WTC11 (cell line): ENCODE results near the gene MYOG. TPM values are rescaled to one million over a fixed set of nuclear protein-coding genes. Genes with fewer than 3 reads are reported as not detected.

Experiments
- ATAC-seq: fragments of 200-7000 bp; cut with Tn5 transposase; 2 replicates; pipeline ENCODE4 v1.10.0; 2021; ENCODE audit warnings: mild to moderate bottlenecking, moderate library complexity
- CTCF ChIA-PET: fragments of 300-600 bp; sonication (Branson Sonifier 250); formaldehyde crosslinking; loops from one replicate; lab custom pipeline; 2021; ENCODE audit warnings: antibody characterized with exemption; lab: Charles Lee
- POLR2A ChIA-PET: fragments of 350-600 bp; sonication (Branson Sonifier 250); formaldehyde crosslinking; loops from one replicate; lab custom pipeline; 2021; ENCODE audit warnings: antibody characterized with exemption; lab: Charles Lee
- DNase-seq: peaks from one replicate; pipeline ENCODE4 v3.0.0; 2021; ENCODE audit warnings: low spot score
- H3K27ac Mint-ChIP-seq: 2 replicates; pipeline ENCODE4 v1.8.0; 2021; ENCODE audit warnings: mixed read lengths
- H3K27me3 Mint-ChIP-seq: 2 replicates; pipeline ENCODE4 v1.8.0; 2021; ENCODE audit warnings: low read depth, mild to moderate bottlenecking, moderate library complexity, mixed read lengths
- H3K36me3 Mint-ChIP-seq: 2 replicates; pipeline ENCODE4 v1.8.0; 2021; ENCODE audit warnings: mixed read lengths
- H3K4me1 Mint-ChIP-seq: 2 replicates; pipeline ENCODE4 v1.8.0; 2022; ENCODE audit warnings: mixed read lengths
- H3K4me3 Mint-ChIP-seq: 2 replicates; pipeline ENCODE4 v1.8.0; 2021; ENCODE audit warnings: mild to moderate bottlenecking, moderate library complexity, mixed read lengths
- H3K9me3 Mint-ChIP-seq: 2 replicates; pipeline ENCODE4 v1.8.0; 2021; ENCODE audit warnings: mixed read lengths
- AR ChIP-seq: fragments of 250-450 bp; sonication (Bioruptor Pico); IDR thresholded peaks from 2 replicates; pipeline ENCODE4 v1.9.0; 2021; ENCODE audit warnings: mild to moderate bottlenecking
- ATF2 ChIP-seq: sonication (generic); formaldehyde crosslinking; IDR thresholded peaks from 2 replicates; pipeline ENCODE4 v1.8.1; 2022; ENCODE audit warnings: low read depth, missing genetic modification reagents, borderline replicate concordance
- ESRRA ChIP-seq: sonication (generic); formaldehyde crosslinking; IDR thresholded peaks from 2 replicates; pipeline ENCODE4 v1.8.1; 2022; ENCODE audit warnings: mild to moderate bottlenecking, missing genetic modification reagents, borderline replicate concordance
- IRF2 ChIP-seq: sonication (generic); formaldehyde crosslinking; IDR thresholded peaks from 2 replicates; pipeline ENCODE4 v1.8.0; 2022; ENCODE audit warnings: low read depth, missing genetic modification reagents, borderline replicate concordance
- JUN ChIP-seq: sonication (generic); formaldehyde crosslinking; IDR thresholded peaks from 2 replicates; pipeline ENCODE4 v1.8.0; 2023; ENCODE audit warnings: mild to moderate bottlenecking, missing genetic modification reagents
- OVOL2 ChIP-seq: fragments of 250-450 bp; sonication (Bioruptor Pico); IDR thresholded peaks from 2 replicates; pipeline ENCODE4 v1.9.0; 2021; ENCODE audit warnings: mild to moderate bottlenecking, borderline replicate concordance
- RORB ChIP-seq: fragments of 250-450 bp; sonication (Bioruptor Pico); IDR thresholded peaks from 2 replicates; pipeline ENCODE4 v1.9.0; 2021; ENCODE audit warnings: mild to moderate bottlenecking
- SMAD3 ChIP-seq: sonication (generic); formaldehyde crosslinking; IDR thresholded peaks from 2 replicates; pipeline ENCODE4 v1.8.0; 2022; ENCODE audit warnings: missing genetic modification reagents, mild to moderate bottlenecking, borderline replicate concordance
- SOX15 ChIP-seq: fragments of 250-450 bp; sonication (Bioruptor Pico); IDR thresholded peaks from 2 replicates; pipeline ENCODE4 v1.9.0; 2021; ENCODE audit warnings: mild to moderate bottlenecking
- ZBTB43 ChIP-seq: sonication (generic); formaldehyde crosslinking; IDR thresholded peaks from 2 replicates; pipeline ENCODE4 v1.8.1; 2023; ENCODE audit warnings: mild to moderate bottlenecking, missing genetic modification reagents
- ZMAT4 ChIP-seq: fragments of 250-450 bp; sonication (Bioruptor Pico); IDR thresholded peaks from 2 replicates; pipeline ENCODE4 v1.9.0; 2021; ENCODE audit warnings: mild to moderate bottlenecking
- ZNF219 ChIP-seq: sonication (generic); formaldehyde crosslinking; IDR thresholded peaks from 2 replicates; pipeline ENCODE4 v1.8.0; 2023; ENCODE audit warnings: missing genetic modification reagents, mild to moderate bottlenecking, borderline replicate concordance
- ZNF232 ChIP-seq: sonication (generic); formaldehyde crosslinking; IDR thresholded peaks from 2 replicates; pipeline ENCODE4 v1.8.0; 2022; ENCODE audit warnings: mild to moderate bottlenecking, missing genetic modification reagents
- ZNF416 ChIP-seq: fragments of 250-450 bp; sonication (Bioruptor Pico); IDR thresholded peaks from 2 replicates; pipeline ENCODE4 v1.9.0; 2021; ENCODE audit warnings: mild to moderate bottlenecking, inconsistent platforms
- ZNF671 ChIP-seq: fragments of 250-450 bp; sonication (Bioruptor Pico); IDR thresholded peaks from 2 replicates; pipeline ENCODE4 v1.8.0; 2021; ENCODE audit warnings: mild to moderate bottlenecking
- total RNA-seq: library from RNA; stranded (reverse); gene quantifications from 3 replicates; pipeline ENCODE4 v1.2.3, GENCODE V29; 2021
- TF ChIP-seq, protein P1 (sequence below): sonication (generic); formaldehyde crosslinking; IDR thresholded peaks from 2 replicates; pipeline ENCODE4 v1.8.0; 2022; ENCODE audit warnings: mild to moderate bottlenecking, missing genetic modification reagents
- TF ChIP-seq, protein P2 (sequence below): sonication (generic); formaldehyde crosslinking; IDR thresholded peaks from 2 replicates; pipeline ENCODE4 v1.8.0; 2023; ENCODE audit warnings: mild to moderate bottlenecking, missing genetic modification reagents
- TF ChIP-seq, protein P3 (sequence below): sonication (generic); formaldehyde crosslinking; IDR thresholded peaks from 2 replicates; pipeline ENCODE4 v1.8.0; 2023; ENCODE audit warnings: missing genetic modification reagents

MYOG gene
- total RNA-seq, 1 experiment from 2014 or later: not detected

- no peak for DNase-seq
- ATAC-seq: no peak
- ChIA-PET POLR2A (no interaction called here), CTCF (interaction anchor here (0.7 to 8.8 kb wide), 7 partner anchors 11 to 208 kb away, joined by 3 to 61 read pairs (median 4); no protein-coding TSS in a partner anchor)
- Mint-ChIP-seq H3K4me3 (no peak overlapping the region), H3K4me1 (peaks cover 20% of the 10 kb centered on the region), H3K27me3 (no peaks in the 10 kb centered on the region), H3K27ac (no peak overlapping the region), H3K9me3 (peaks cover 5% of the 10 kb centered on the region), H3K36me3 (peaks cover 44% of the 10 kb centered on the region)
- TF ChIP-seq, protein P1, sequence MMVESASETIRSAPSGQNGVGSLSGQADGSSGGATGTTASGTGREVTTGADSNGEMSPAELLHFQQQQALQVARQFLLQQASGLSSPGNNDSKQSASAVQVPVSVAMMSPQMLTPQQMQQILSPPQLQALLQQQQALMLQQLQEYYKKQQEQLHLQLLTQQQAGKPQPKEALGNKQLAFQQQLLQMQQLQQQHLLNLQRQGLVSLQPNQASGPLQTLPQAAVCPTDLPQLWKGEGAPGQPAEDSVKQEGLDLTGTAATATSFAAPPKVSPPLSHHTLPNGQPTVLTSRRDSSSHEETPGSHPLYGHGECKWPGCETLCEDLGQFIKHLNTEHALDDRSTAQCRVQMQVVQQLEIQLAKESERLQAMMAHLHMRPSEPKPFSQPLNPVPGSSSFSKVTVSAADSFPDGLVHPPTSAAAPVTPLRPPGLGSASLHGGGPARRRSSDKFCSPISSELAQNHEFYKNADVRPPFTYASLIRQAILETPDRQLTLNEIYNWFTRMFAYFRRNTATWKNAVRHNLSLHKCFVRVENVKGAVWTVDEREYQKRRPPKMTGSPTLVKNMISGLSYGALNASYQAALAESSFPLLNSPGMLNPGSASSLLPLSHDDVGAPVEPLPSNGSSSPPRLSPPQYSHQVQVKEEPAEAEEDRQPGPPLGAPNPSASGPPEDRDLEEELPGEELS (CRISPR knock-in tag): no peak
- TF ChIP-seq ZNF671 (no peak), ZBTB43 (CRISPR knock-in tag) (no peak), AR (CRISPR knock-in tag) (no peak), ZNF416 (CRISPR knock-in tag) (no peak), OVOL2 (CRISPR knock-in tag) (no peak), RORB (CRISPR knock-in tag) (no peak), IRF2 (CRISPR knock-in tag) (no peak), SOX15 (CRISPR knock-in tag) (no peak), ESRRA (CRISPR knock-in tag) (no peak), ZNF232 (CRISPR knock-in tag) (no peak), SMAD3 (CRISPR knock-in tag) (no peak), ATF2 (CRISPR knock-in tag) (no peak), JUN (no peak), ZNF219 (no peak), ZMAT4 (no peak)
- TF ChIP-seq, protein P2, sequence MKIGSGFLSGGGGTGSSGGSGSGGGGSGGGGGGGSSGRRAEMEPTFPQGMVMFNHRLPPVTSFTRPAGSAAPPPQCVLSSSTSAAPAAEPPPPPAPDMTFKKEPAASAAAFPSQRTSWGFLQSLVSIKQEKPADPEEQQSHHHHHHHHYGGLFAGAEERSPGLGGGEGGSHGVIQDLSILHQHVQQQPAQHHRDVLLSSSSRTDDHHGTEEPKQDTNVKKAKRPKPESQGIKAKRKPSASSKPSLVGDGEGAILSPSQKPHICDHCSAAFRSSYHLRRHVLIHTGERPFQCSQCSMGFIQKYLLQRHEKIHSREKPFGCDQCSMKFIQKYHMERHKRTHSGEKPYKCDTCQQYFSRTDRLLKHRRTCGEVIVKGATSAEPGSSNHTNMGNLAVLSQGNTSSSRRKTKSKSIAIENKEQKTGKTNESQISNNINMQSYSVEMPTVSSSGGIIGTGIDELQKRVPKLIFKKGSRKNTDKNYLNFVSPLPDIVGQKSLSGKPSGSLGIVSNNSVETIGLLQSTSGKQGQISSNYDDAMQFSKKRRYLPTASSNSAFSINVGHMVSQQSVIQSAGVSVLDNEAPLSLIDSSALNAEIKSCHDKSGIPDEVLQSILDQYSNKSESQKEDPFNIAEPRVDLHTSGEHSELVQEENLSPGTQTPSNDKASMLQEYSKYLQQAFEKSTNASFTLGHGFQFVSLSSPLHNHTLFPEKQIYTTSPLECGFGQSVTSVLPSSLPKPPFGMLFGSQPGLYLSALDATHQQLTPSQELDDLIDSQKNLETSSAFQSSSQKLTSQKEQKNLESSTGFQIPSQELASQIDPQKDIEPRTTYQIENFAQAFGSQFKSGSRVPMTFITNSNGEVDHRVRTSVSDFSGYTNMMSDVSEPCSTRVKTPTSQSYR (CRISPR knock-in tag): no peak
- TF ChIP-seq, protein P3, sequence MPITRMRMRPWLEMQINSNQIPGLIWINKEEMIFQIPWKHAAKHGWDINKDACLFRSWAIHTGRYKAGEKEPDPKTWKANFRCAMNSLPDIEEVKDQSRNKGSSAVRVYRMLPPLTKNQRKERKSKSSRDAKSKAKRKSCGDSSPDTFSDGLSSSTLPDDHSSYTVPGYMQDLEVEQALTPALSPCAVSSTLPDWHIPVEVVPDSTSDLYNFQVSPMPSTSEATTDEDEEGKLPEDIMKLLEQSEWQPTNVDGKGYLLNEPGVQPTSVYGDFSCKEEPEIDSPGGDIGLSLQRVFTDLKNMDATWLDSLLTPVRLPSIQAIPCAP: no peak
Measured at GRCh38 chr1:203059485-203059884, 26.3 kb downstream of the MYOG start.
